KOPT-K1 (cell line): ENCODE measurements around the gene FGD6.

Experiments
- H3K27ac ChIP-seq: fragments of 200-600 bp; sonication (generic); 2 replicates; pipeline ENCODE4 v1.5.1; 2016; ENCODE audit warnings: antibody characterized with exemption, mild to moderate bottlenecking, low read depth, low read length; ENCODE audit not compliant: poor library complexity, severe bottlenecking
- H3K36me3 ChIP-seq: fragments of 200-600 bp; sonication (generic); 2 replicates; pipeline ENCODE4 v1.5.1; 2017; ENCODE audit warnings: antibody characterized with exemption, mild to moderate bottlenecking, low read length, moderate library complexity; ENCODE audit not compliant: insufficient read depth
- H3K9me3 ChIP-seq: fragments of 200-600 bp; sonication (generic); 2 replicates; pipeline ENCODE4 v1.5.1; 2017; ENCODE audit warnings: antibody characterized with exemption, low read length, mild to moderate bottlenecking; ENCODE audit not compliant: insufficient read depth, poor library complexity, severe bottlenecking

FGD6 gene

GRCh38 chr12:95059984-95060383, 157.3 kb downstream of the FGD6 start:
- no peak overlapping the region for H3K27ac ChIP-seq
- no peaks in the 10 kb centered on the region for H3K9me3 ChIP-seq
- peaks cover 100% of the 10 kb centered on the region for H3K36me3 ChIP-seq

GRCh38 chr12:95057424-95057823, 159.8 kb downstream of the FGD6 start:
- no peak overlapping the region for H3K27ac ChIP-seq
- H3K9me3 ChIP-seq: no peaks in the 10 kb centered on the region
- H3K36me3 ChIP-seq: peaks cover 99% of the 10 kb centered on the region

- H3K9me3 ChIP-seq: no peaks in the 10 kb centered on the region
- peaks cover 99% of the 10 kb centered on the region for H3K36me3 ChIP-seq
- no peak overlapping the region for H3K27ac ChIP-seq
Observed at GRCh38 chr12:95055057-95055456, 162.2 kb downstream of the FGD6 start.

- no peaks in the 10 kb centered on the region for H3K9me3 ChIP-seq
- no peak overlapping the region for H3K27ac ChIP-seq
- peaks cover 97% of the 10 kb centered on the region for H3K36me3 ChIP-seq
Observed at GRCh38 chr12:95054206-95054605, 163.1 kb downstream of the FGD6 start.

- Histone ChIP-seq H3K27ac (no peak overlapping the region), H3K36me3 (peaks cover 97% of the 10 kb centered on the region), H3K9me3 (no peaks in the 10 kb centered on the region)
Observed at GRCh38 chr12:95051241-95051640, 166.0 kb downstream of the FGD6 start.

- no peaks in the 10 kb centered on the region for H3K9me3 ChIP-seq
- H3K36me3 ChIP-seq: peaks cover 100% of the 10 kb centered on the region
- H3K27ac ChIP-seq: no peak overlapping the region
Observed at GRCh38 chr12:95037906-95038305, 179.4 kb downstream of the FGD6 start.

- Histone ChIP-seq H3K9me3 (no peaks in the 10 kb centered on the region), H3K36me3 (peaks cover 99% of the 10 kb centered on the region), H3K27ac (no peak overlapping the region)
Observed at GRCh38 chr12:95034750-95035149, 182.5 kb downstream of the FGD6 start.
